Breast epithelium (tissue), 4 donors: ENCODE results near the gene HNRNPF. TPM values are rescaled to one million over a fixed set of nuclear protein-coding genes. Genes with fewer than 3 reads are reported as not detected.

ENCODE experiments used
- DNase-seq, 2 donors: peaks; one replicate each; pipeline ENCODE4 v3.0.0-alpha.2; 2019; ENCODE audit warnings: low spot score in 2 of 2
- H3K27ac ChIP-seq, 2 donors: fragments of 200-600 bp; sonication (generic) in 1 of 2; one replicate each; pipeline ENCODE4 v1.5.1; 2016 to 2019; ENCODE audit warnings: mild to moderate bottlenecking in 1 of 2
- H3K27me3 ChIP-seq, 2 donors: fragments of 200-600 bp; sonication (generic) in 1 of 2; one replicate each; pipeline versions ENCODE4 v1.5.1 to v1.6.0; 2017 to 2019; ENCODE audit warnings: control low read depth in 1 of 2, mild to moderate bottlenecking in 1 of 2
- H3K36me3 ChIP-seq: fragments of 200-600 bp; one replicate; pipeline ENCODE4 v1.5.1; 2019
- H3K4me1 ChIP-seq, 2 donors: fragments of 200-600 bp; sonication (generic); one replicate each; pipeline ENCODE4 v1.5.1; 2016 to 2019; ENCODE audit warnings: control low read depth in 1 of 2
- H3K4me3 ChIP-seq, 3 donors: fragments of 200-600 bp; sonication (generic); 1 replicate in 2 of 3; 2 replicates in 1 of 3; pipeline ENCODE4 v1.5.1; 2016 to 2019; ENCODE audit warnings: mild to moderate bottlenecking in 3 of 3, moderate library complexity in 2 of 3
- H3K9me3 ChIP-seq, 2 donors: fragments of 200-600 bp; sonication (generic) in 1 of 2; one replicate each; pipeline ENCODE4 v1.5.1; 2016 to 2019; ENCODE audit warnings: control low read depth in 1 of 2
- CTCF ChIP-seq, 3 donors: fragments of 450-650 bp; IDR thresholded peaks; one replicate each; pipeline ENCODE4 v1.5.1; 2016 to 2017; ENCODE audit warnings: antibody characterized with exemption in 3 of 3, mild to moderate bottlenecking in 3 of 3, moderate library complexity in 3 of 3
- POLR2A ChIP-seq: fragments of 450-650 bp; IDR thresholded peaks from one replicate; pipeline ENCODE4 v1.6.1; 2016; ENCODE audit warnings: antibody characterized with exemption, mild to moderate bottlenecking, moderate library complexity
- POLR2AphosphoS5 ChIP-seq, 3 donors: sonication (generic); formaldehyde crosslinking; IDR thresholded peaks; one replicate each; pipeline ENCODE4 v1.6.1; 2017; ENCODE audit warnings: antibody characterized with exemption in 3 of 3
- intact Hi-C: fragments of 100-400 bp; cut with DNase I; formaldehyde crosslinking; loops from one replicate; pipeline ENCODE4 v1.15.1; 2023; ENCODE audit warnings: low total_unique reads
- total RNA-seq, 3 donors: library from RNA; depleted of rRNA; stranded (reverse); fragments of >200 nt; gene quantifications; one replicate each; pipeline ENCODE4 v1.1.0, GENCODE V29; 2016

HNRNPF gene
- total RNA-seq, 3 donors from 2014 or later = 175 to 213 (median 207) TPM

GRCh38 chr10:43371418-43371817 lies 37.6 kb downstream of the HNRNPF start, which contains the start of gene FXYD4:
TSS of gene FXYD4 (plus strand) at chr10:43371636. CDS start at chr10:43373747, 2,111 bp downstream.
- Histone ChIP-seq H3K27me3 (no peaks in the 10 kb centered on the region), H3K27ac (no peak within 1 kb of the TSS), H3K4me3 (no peak within 1 kb of the TSS), H3K36me3 (no peaks in the 10 kb centered on the region), H3K4me1 (no peaks in the 10 kb centered on the region), H3K9me3 (no peaks in the 10 kb centered on the region)
- intact Hi-C loops = no loop called here
- DNase-seq = no peak
- TF ChIP-seq CTCF (IDR thresholded peaks at IDR 0.05) (no peak), POLR2AphosphoS5 (IDR thresholded peaks at IDR 0.05) (no peak), POLR2A (no peak)

- TF ChIP-seq POLR2AphosphoS5 (IDR thresholded peaks at IDR 0.05) = no peak
- no peak for TF ChIP-seq POLR2A
- TF ChIP-seq CTCF (IDR thresholded peaks at IDR 0.05) = no peak
- intact Hi-C loops = no loop called here
- H3K9me3 ChIP-seq = no peaks in the 10 kb centered on the region
- no peaks in the 10 kb centered on the region for H3K4me1 ChIP-seq
- no peak overlapping the region for H3K4me3 ChIP-seq
- no peaks in the 10 kb centered on the region for H3K27me3 ChIP-seq
- DNase-seq = no peak
- no peaks in the 10 kb centered on the region for H3K36me3 ChIP-seq
- H3K27ac ChIP-seq = no peak overlapping the region
Observed at GRCh38 chr10:43370671-43371215, 38.2 kb downstream of the HNRNPF start.

GRCh38 chr10:43369921-43370320 lies 39.1 kb downstream of the HNRNPF start:
- no peak overlapping the region for H3K4me3 ChIP-seq
- intact Hi-C loops = no loop called here
- no peaks in the 10 kb centered on the region for H3K4me1 ChIP-seq
- no peak for DNase-seq
- no peak overlapping the region for H3K27ac ChIP-seq
- no peaks in the 10 kb centered on the region for H3K27me3 ChIP-seq
- no peaks in the 10 kb centered on the region for H3K36me3 ChIP-seq
- TF ChIP-seq CTCF (IDR thresholded peaks at IDR 0.05) (no peak), POLR2A (no peak), POLR2AphosphoS5 (IDR thresholded peaks at IDR 0.05) (no peak)
- H3K9me3 ChIP-seq = no peaks in the 10 kb centered on the region

- TF ChIP-seq CTCF (IDR thresholded peaks at IDR 0.05) (no peak), POLR2AphosphoS5 (IDR thresholded peaks at IDR 0.05) (no peak), POLR2A (no peak)
- H3K27ac ChIP-seq = no peak overlapping the region
- DNase-seq = no peak
- H3K27me3 ChIP-seq = no peaks in the 10 kb centered on the region
- no peaks in the 10 kb centered on the region for H3K4me1 ChIP-seq
- H3K4me3 ChIP-seq = no peak overlapping the region
- intact Hi-C loops = no loop called here
- H3K36me3 ChIP-seq = no peaks in the 10 kb centered on the region
- no peaks in the 10 kb centered on the region for H3K9me3 ChIP-seq
Observed at GRCh38 chr10:43365001-43365400, 44.0 kb downstream of the HNRNPF start.

- intact Hi-C loops = no loop called here
- H3K4me1 ChIP-seq = no peaks in the 10 kb centered on the region
- H3K27me3 ChIP-seq = no peaks in the 10 kb centered on the region
- TF ChIP-seq POLR2AphosphoS5 (IDR thresholded peaks at IDR 0.05) (peak; percentile 21 to 57 (median 35)), POLR2A (no peak), CTCF (IDR thresholded peaks at IDR 0.05) (peak in 2 of 3 donors; percentile 4 to 56)
- peak; percentile 97 to 98 for DNase-seq
- H3K27ac ChIP-seq = peak overlapping the region; percentile 87 to 90
- H3K4me3 ChIP-seq = peak overlapping the region; percentile 40 to 70 (median 57)
- H3K9me3 ChIP-seq = no peaks in the 10 kb centered on the region
- H3K36me3 ChIP-seq = no peaks in the 10 kb centered on the region
Observed at GRCh38 chr10:43362191-43362839, 46.7 kb downstream of the HNRNPF start.
